NCI-H69 (cell line): ENCODE data around the gene PDXP.
"Not testable (repeated sequence)": the region's sequence is repeated elsewhere in the genome, so short reads cannot be mapped to it uniquely, and the experiment has no call there.

Experiments
- DNase-seq: peaks from one replicate; lab custom pipeline; 2025; lab: John Stamatoyannopoulos, UW

PDXP gene

DNA sequence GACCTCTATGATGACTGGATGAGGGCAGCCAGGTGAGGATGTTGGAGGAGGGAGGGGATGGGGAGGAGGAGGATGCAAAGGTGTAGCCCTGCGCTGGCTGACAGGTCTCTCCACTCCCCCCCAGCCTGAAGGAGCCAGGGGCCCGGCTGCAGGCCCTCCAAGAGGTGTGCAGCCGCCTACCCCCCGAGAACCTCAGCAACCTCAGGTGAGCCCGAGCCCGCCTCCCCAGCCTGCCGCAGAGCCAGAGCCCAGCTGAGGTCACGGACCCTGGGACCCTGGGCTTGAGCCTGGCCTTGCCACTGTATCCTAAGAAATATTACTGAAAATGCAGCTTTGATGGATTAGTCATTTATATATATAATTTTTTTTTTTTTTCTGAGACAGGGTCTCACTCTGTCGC is 11.2 kb upstream of the PDXP start:
- DNase-seq = no peak

DNA sequence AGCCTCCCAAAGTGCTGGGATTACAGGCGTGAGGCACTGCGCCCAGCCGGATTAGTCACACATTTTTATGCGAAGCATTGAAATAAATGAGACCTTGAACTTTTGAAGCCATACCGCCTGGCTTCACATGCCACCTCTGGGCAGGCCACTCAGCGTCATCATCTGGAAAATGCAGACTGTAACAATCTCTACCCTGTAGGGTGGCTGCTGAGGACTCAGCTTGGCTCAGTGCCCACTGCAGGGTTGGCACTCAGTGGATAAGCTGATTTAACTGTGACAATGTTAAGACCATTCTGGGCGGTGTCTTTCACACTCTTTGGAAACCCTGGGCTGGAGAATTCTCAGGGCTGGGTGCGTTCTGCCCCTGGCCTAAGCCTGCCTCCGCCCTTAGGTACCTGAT is 10.6 kb upstream of the PDXP start:
- DNase-seq = no peak

DNA sequence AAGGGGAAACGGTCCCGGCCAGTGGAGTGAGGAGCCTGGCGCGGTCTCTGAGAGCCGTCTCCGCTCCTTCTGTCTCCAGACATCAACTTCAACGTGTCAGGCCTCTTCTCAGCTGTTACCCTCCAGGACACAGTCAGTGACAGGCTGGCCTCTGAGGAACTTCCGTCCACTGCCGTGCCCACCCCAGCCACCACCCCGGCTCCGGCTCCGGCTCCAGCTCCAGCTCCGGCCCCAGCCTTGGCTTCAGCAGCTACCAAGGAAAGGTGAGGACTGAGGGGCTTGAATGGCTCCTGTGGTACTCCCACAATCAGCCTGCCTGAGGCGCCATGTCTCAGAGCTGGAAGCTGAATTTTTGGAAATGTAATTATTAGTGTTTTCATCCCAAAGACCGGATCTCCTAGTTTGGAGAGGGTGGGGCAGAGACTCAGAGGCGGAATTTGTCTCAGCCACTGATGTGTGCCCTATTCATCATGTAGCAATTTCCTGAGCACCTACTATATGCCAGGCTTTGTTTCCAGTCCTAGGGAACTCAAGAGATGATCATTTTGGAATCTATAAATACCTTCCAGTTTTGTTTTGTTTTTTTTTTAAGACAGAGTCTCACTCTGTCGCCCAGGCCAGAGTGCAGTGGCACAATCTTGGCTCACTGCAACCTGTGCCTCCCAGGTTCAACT is 7.9 kb upstream of the PDXP start:
- no peak for DNase-seq

DNA sequence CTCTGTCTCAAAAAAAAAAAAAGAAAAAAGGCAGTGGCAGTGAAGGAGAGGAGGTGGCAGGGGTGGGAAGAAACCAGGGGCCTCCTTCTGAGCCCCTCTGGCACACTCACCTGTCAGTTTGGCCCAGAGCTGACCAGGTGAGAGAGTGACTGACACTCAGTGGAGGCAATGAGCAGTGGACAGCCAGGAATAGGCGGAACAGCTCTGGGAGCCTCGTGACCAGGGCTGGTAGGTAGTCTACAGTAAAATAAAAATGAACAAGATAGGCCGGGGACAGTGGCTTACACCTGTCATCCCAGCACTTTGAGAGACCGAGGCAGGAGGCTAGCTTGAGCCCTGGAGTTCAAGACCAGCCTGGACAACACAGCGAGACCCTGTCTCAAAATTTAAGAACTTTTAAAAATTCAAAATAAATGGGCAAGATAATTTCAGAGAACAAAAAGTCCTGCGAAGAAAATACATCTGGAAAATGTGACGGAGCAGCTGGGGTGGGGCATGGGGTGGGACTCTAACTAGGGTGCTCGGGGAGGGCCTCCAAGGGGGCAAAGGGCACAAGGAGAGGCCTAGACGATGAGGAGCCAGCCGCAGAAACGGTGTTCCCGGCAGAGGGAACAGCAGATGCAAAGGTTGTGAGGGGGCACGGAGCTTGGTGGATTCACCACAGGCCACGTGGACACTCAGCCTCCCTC is 3.8 kb upstream of the PDXP start:
- DNase-seq = no peak

DNA sequence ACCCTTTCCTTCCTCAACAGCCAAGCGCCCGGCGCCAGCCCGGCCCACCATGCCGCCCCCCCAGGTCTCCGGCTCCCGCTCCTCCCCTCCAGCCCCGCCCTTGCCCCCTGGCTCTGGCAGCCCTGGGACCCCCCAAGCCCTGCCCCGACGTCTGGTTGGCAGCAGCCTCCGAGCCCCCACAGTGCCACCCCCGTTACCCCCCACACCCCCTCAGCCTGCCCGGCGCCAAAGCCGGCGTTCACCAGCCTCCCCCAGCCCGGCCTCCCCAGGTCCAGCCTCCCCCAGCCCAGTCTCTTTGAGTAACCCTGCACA is 3.3 kb upstream of the PDXP start:
- no peak for DNase-seq

DNA sequence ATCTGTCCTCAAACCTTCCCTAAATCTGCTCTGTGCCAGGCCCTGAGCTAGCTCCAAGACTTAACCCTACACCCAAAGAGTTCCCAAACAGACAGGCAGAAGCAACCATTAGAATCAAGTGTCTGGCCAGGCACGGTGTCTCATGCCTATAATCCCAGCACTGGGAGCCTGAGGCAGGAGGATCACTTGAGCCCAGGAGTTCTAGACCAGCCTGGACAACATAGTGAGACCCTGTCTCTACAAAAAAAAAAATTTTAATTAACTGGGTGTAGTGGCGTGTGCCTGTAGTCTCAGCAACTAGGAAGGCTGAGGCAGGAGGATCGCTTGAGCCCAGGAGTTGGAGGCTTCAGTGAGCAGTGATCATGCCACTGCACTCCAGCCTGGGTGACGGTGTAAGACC is 1.9 kb upstream of the PDXP start:
- not testable (repeated sequence) for DNase-seq

DNA sequence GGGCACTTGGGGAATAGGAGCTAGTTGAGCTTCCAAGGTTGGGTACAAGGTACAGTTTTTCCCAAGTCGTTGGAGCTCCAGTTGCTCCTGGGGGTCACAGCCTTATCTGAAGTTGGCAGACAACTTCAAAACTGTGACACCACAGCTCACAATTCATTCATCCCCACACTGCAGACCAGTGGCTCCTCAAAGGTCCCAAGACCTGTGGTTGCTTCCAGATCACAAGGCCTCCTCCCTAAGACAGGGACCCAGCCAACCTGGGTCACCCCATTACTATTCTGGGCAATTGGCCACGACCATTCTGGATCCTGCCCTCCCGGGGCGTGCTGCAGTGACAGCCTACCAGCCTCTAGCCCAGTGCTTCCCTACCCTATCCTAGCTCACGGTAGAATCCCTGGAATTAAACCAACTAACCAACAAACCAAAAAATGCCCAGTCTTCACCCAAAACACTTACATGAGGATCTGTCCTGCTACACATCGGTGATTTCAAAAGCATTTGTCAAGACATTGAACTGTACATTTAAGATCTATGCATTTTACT is 862 bp upstream of the PDXP start:
- peak; percentile 56 for DNase-seq

DNA sequence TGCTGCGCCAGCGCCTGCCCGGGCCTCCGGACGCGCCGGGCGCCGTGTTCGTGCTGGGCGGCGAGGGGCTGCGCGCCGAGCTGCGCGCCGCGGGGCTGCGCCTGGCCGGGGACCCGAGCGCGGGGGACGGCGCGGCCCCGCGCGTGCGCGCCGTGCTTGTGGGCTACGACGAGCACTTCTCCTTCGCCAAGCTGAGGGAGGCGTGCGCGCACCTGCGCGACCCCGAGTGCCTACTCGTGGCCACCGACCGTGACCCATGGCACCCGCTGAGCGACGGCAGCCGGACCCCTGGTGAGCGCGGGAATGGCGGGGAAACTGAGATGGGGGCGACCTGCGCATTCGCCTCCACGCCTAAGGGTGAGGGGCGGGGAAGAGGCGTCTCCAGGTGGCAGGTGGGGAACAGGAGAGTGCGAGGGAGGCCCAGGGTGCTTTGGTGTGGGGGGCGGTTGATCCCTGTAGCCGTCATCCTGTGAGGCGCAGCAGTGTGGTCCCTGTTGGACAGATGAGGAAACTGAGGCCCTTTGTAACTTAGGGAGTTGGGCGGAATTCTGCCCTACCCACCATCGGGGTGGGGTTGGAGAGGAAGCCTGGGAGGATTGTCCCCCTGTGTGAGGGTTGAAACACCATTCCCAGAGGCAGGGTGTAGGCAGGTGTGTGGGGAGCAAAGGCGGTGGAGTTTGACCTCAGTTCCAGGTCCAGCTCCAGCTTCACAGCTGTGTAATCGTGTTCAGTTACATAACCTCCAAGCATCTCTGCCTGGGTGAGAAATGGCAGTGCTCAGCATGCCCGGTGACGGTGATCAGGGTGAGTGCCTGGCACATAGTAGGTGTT is 758 bp downstream of the PDXP start:
- DNase-seq = peak; percentile 75

DNA sequence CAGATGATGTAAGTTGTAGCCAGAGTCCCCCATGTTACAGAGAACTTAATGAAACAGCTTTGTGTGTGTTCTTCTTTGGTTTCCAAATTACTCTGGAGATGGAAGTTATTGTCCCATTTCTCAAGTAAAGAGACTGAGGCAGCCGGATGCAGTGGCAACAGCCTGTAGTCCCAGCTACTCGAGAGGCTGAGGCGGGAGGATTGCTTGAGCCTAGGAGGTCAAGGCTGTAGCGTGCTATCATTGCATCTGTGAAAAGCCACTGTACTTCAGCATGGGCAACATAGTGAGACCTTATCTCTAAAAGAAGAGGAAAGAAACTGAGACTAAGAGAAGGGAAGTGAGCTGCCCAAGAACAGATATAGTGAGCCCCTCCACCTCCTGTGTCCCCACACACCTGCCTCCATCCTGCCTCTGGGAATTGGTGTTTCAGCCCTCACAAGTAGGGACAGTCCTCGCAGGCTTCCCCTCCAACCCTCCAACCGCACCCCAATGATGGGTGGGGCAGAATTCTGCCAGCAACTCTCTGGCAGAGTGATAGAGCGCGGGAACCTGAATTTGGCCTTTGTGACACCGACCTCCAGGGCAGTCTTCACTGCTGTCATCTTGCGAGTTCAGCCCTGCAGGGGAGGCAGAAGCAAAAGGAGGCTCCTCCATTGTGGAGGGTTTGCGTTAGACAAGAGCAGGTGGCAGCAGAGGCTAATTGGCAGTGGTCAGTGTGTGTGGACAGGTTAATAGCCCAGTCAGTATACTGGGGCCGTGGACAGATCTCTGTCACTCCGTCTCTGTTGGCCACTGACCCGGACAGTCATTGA is 1.6 kb downstream of the PDXP start:
- DNase-seq = peak; percentile 38

DNA sequence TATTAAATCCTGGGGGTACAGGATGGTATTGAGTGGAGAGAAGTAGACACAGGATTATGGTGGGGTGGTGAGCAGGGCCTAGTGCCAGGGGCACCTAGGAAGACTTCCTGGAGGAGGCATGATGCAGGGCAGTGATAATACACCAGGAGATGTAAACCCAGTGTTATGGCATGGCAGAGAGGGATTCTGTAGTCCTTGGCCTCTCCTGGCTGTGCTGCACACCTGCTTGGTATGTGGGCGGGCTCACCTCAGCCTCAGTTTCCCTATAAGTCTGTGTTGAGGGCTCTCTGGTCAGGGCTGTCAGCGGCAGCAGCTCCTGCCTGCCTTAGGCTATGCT is 2.2 kb downstream of the PDXP start:
- no peak for DNase-seq

DNA sequence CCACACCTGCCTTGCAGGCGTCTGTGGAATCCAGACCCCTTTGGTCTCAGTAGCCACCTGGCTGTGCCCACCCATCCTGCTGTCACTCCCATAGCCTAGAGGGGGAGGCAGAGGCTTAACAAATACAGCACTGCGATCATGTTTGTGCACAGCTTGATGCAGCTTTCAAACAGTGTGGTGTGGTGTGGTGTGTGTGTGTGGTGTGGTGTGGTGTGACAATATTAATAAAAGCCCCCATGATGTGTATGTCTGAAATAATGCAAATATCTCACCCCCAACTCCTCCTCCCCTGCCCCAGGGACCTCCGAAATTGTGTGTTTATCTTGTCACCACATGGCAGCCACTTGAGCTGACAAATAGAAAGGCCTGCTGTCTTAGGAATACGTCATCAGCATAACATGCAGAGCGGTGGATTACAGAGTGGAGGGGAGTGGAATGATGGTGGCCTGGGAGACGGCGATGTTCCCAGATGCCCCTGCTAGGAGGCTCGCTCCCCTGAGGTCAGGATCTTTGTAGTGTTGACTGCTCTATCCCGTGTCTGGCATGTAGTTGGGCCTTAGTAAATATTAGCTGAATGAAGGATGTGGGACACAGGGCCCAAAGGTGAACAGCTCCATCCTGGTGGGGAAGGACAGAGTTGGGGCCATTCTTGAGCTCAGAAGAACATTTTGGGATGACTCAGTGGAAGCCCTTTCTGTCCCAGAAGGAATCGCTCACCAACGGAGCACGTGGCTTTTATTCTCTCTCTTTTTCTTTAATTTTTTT is 2.8 kb downstream of the PDXP start:
- DNase-seq = peak; percentile 94

DNA sequence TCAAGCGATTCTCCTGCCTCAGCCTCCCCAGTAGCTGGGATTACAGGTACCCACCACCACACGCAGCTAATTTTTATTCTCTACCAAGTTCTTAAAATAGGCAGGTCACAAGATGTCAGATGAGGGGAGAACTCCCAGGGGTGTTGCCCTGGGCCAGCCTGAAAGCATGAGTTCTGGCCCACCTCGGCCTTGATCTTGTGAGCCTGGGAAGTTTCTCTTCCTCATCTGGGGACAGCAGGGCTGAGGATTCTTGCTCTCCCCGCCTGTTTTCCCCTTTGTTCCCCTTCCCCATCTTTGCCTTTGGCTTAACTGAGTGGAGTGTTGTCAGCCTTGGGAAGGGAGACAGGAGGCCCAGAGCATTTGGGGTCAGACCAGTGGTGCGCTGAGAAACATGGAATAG is 3.5 kb downstream of the PDXP start:
- no peak for DNase-seq

DNA sequence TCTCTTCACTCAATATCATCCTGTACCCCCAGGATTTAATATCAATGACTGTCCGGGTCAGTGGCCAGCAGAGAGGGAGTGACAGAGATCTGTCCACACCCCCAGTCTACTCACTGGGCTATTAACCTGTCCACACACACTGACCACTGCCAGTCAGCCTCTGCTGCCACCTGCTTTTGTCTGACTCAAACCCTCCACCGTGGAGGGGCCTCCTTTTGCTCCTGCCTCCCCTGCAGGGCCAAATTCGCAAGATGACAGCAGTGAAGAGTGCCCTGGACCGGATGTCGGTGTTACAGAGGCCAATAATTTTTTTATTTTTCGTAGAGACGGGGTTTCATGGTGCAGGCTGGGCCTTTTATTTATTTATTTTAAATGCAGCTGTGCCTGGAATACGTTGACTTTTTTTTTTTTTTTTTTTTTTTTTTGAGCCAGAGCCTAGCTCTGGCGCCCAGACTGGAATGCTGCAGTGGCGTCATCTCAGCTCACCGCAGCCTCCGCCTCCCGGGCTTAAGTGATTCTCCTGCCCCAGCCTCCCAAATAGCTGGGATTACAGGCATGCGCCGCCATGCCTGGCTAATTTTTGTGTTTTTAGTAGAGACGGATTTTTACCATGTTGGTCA is 5.1 kb downstream of the PDXP start:
- DNase-seq = no peak

DNA sequence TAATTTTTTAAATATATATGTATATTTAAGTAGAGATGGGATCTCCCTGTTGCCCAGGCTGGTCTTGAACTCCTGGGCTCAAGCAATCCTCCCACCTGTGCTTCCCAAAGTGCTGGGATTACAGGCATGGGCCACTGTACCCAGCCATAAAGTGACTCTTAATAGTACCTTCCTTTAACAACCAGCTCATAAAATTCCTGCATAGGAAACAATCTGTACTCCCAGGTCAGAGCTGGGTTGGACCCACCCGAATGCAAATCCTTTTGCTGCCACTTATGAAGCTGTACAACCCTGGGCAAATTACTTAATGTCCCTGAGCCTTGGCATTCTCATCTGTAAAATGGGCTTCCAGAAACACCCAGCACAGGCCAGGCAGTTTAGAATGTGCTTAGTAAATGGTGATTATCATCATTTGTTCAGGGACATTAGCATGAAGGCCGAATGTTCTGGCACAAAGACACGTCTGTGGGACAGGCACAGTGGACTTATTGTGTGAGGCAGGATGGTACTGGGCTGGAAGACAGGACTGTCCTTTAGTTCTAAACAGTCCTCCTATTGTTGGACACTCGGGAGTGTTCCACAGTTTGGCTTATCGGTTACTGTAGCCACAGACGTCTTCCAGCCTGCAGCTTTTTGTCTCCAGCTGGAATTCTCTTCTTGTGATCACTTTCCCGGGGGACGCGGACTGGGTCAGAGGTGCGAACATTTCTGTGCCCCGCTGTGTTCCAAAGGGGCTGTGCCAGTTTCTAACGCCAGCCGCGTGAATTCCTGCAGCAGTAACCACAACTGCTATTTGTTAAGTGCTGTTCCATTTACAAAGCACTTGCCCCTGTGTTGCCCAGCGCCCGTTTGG is 6.0 kb downstream of the PDXP start:
- no peak for DNase-seq

DNA sequence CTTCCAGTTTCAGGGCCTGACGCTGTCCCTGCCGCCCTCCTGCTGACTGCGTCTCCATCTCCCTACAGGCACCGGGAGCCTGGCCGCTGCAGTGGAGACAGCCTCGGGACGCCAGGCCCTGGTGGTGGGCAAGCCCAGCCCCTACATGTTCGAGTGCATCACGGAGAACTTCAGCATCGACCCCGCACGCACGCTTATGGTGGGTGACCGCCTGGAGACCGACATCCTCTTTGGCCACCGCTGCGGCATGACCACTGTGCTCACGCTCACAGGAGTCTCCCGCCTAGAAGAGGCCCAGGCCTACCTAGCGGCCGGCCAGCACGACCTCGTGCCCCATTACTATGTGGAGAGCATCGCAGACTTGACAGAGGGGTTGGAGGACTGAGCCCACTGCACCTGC is 7.0 kb downstream of the PDXP start:
- no peak for DNase-seq

DNA sequence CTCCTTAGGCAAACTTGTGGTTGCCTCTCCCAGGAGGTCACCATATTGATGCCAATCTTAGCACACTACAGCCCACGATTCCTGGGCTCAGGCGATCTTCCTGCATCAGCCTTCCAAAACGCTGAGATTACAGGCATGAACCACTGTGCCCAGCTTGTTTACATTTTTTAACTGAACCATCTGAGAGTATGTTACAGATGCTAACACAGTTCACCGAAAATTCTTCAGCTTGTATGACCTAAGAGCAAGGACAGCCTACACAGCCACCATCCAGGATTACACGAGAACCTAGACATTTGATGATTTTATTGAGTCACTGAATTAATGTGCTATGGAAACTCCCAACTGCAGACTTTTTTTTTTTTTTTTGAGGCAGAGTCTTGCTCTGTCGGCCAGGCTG is 11.1 kb downstream of the PDXP start:
- DNase-seq = no peak

DNA sequence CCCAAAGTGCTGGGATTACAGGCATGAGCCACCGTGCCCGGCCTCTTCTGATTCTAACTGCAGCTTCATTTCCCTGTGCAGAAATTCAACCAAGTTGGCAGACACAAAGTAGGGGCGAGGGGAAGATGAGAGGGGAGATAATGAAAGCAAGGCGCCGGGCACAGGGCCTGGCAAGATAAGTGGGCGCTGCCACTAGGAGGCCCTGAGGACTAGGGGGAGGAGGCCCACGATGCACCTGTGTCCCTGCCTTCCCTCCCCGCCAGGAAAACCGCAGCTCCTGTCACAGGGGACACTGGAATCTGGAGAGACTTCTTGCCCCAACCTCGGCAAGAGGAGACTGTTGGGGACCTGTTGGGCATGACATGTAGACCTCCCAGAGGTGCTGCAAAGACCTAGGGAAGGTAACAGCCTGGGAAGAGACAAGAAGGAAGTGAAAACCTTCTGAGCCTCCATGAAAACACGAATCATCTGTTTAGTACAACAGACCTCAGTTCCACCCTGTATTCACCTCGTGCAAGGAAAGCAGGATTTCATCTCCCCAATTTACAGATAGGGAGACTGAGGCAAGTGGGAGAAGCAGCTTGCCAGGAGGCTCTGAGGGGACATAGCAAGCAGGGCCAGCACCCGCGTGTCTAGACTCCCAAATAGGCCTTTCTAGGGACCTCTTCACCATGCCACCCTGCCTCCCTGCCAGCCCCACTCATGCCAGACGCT is 13.8 kb downstream of the PDXP start:
- peak; percentile 18 for DNase-seq

DNA sequence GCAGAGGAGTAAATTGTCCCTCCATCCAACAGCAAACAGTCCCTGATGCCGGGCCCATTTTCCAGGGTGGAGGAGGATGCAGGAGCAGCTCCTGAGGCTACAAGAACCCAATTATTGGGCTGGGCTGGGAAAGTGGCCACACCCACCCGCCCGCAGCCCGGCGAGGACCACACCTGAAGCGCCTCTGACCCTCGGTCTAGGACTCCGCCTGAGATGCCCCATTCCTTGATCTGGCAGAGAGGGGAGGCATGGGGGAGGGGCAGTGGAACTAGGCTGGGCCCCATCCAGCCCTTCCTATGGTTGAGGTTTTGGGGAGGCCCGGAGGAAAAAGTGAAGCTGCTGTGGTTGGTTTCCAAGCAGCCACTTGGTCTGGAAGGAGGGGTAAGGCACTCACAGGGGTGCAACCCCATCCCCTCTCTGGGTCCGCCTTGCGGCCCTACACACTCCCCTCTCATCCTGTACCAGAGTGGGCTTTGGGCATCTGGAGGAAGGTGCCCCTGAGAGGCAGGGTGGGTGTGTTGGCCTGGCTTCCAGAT is 14.5 kb downstream of the PDXP start:
- no peak for DNase-seq

DNA sequence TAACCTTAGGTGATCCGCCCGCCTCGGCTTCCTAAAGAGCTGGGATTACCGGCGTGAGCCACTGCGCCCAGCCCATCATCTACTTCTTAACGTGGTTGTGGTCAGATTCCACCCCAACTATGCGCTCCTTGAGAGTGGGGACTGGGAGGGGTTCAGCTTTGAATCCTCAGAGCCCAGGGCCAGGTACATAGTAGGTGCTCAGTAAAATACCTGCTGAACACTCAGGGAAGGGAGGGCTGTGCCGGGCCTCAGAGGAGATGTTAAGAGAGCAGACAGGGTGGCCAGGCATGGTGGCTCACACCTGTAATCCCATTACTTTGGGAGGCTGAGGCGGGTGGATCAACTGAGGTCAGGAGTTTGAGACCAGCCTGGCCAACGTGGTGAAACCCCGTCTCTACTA is 15.7 kb downstream of the PDXP start:
- no peak for DNase-seq
